HG03571 (cell line): Measurements from ENCODE around the gene IQCE.
A peak's percentile ranks its signal among the peaks of the same experiment; 100 is the strongest.

Source experiments
- ATAC-seq: cut with Tn5 transposase; IDR thresholded peaks from one replicate; pipeline ENCODE4 v1.9.1; 2021; ENCODE audit not compliant: unreplicated experiment

Gene IQCE

DNA sequence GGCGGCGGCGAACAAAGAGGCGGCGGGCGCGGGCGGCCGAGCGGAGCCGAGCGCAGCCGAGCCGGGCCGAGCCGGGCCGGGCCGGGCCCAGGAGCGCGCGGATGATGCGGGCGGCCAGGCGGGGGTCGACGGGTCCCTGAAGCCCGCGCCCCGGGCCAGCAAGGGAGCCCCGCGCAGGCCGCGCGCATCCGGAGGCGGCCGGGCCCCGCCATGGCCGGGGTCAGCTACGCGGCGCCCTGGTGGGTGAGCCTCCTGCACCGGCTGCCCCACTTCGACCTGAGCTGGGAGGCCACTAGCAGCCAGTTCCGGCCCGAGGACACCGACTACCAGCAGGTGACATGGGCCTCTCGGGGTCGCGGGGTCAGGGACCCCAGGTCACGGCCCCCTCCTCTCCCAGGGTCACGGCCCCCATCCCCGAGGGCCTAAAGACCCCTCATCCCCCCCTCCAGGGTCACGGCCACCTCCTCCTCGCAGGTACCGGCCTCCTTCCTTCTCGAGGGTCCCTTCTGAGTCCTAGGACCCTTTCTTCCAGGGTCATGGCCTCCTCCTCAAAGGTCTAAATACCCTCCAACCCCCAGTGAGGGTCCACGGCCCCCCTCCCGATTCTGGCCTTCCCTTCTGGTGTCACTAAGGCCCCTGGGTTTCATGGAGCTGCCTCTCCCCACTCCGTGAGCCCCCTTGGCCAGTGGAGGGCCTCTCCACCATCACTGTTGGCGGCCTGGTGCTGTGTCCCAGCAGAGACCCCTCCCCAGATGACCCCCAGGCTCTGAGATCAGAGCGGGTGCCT is 73.4 kb downstream of the IQCE start, which contains the start of gene TTYH3:
Gene TTYH3 (plus strand): TSS at position 41 of the 787 bp plus-strand sequence. CDS start 170 bp downstream, at position 211.
- ATAC-seq = peak; percentile 32

DNA sequence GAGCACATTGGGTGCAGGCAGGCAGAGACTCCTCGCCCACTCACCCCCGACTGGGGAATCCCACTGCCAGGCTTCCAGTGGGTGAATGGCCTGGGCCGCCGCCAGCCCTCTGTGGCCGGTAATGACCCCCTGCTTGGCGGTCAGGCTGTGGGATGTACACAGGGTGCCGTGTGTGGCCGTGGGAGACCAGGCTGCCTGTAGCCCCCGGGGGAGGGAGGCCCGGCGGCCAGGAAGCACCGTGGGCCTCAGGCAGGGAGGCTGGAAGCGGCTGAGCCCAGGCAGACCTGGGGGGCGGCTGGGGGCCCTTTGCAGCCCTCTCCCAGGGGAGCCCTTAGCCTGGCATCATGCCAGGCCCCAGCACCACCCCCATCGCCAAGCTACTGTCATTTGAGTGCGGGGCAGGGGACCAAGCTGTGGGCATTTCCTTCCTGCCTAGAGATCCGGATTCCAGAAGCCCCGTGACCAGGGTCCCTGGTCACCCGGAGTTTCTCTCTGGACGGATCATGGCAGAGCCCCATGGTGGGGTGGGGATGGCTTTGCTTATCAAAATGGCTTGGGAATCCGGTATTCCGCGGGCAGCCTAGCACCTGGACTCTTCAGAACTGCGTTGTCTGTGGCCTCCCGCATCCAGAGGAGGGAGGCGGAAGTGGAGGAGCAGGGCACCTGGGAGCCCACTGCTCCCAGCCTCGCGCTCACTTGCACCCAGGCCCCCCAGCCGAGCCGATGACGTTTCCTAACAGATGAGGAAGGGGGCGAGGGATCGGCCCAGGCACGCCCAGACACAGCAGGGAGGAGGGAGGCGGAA is 74.2 kb downstream of the IQCE start:
- no peak for ATAC-seq

DNA sequence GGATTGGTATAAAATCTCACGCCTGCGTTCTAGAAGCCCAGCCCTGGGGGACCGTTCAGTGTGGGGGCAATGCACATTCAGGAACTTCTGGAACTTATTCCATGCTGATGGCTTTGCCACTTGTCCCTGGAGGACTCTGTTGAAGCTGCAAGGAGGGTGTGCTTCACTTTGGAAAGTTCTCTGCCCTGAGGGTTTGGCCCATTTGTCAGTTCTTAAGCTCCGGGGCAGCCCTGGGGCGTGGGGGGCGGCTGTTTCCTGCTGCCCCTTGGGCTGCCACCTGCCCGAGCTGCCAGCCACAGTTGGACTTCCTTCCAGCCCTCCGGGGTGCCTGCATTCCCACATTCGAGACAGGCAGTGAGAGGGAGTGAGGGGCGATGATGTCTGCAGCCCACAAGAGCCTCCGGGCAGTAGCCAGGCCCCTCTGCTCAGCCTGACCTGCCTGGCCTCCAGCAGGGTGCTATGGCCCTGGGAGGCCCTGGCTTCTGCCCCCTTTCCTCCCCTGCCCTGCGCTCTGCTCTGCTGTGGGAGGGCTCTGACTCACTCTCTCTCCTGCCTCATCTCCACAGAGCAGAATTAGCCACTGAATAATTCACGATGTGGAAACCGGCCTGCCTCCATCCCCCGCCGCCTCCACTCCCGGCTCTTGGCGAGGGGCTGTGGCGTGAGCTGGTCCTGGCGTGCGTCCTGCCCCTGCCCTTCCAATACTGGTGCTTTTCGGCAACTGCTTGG is 74.9 kb downstream of the IQCE start:
- ATAC-seq = no peak

DNA sequence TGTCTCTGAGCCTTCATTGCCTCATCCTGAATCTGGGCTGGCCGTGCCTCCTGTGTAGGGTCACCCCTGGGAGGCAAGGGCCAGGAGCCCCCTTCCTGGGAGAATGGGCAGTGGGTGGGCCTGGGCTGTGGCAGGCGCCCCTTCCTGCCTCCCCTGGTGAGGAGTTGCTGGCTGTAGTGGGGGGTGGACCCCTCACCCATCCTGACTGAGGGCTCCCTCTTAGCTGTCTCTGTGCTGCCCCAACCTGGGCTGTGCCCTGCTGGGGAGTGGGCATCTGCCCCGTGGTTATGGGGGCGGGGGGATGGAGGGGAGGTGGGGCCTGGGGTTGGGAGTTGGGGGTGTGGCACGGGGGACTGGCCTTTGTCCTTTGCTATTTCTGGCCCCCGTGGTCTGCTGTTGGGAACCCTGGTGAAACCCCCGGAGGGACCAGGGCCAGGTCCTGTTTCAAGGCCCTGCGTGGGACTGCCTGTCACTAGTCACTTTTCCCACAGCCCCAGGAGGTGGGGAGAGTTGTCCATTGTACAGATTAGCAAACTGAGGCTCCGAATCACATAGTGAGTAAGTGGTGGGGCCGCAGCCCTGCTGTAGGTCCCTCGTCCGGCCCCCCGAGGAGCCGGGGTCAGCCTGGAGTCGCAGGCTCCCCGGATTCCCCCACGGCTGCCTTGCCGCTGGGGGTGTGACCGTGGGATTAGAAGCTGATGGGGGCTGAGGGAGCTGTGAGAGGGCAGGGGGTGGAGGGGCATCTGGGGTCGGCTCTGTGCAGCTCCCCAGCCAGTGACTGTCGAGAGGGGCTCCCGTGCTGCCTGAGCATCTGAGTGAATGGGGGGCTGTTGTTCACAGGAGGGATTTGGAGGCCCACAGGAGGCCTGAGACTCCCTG is 75.7 kb downstream of the IQCE start:
- no peak for ATAC-seq

DNA sequence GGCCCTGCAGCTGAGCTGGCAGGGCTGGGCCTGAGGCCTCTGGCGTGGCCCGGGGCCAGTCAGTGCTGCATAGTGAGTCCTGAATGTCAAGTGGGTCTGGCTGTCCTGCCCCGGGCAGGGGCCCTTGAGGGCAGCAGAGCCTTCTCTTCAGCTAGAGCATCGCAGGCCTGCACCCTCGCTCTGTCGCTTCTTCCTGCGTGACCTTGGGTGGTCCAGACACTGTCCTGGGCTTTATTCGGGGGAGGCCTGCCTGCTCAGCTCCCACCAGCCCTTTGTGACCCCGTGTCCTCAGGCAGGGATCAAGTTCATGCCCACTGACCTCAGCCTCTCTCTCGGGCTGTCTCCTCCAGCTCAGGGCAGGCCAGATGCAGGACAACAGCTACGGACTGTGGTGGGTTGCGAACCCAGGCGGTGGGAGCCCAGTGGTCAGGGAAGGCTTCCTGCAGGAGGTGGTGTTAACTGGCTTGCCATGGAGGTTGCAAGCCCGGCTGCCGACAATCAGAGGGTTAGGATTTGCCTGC is 76.4 kb downstream of the IQCE start:
- no peak for ATAC-seq

DNA sequence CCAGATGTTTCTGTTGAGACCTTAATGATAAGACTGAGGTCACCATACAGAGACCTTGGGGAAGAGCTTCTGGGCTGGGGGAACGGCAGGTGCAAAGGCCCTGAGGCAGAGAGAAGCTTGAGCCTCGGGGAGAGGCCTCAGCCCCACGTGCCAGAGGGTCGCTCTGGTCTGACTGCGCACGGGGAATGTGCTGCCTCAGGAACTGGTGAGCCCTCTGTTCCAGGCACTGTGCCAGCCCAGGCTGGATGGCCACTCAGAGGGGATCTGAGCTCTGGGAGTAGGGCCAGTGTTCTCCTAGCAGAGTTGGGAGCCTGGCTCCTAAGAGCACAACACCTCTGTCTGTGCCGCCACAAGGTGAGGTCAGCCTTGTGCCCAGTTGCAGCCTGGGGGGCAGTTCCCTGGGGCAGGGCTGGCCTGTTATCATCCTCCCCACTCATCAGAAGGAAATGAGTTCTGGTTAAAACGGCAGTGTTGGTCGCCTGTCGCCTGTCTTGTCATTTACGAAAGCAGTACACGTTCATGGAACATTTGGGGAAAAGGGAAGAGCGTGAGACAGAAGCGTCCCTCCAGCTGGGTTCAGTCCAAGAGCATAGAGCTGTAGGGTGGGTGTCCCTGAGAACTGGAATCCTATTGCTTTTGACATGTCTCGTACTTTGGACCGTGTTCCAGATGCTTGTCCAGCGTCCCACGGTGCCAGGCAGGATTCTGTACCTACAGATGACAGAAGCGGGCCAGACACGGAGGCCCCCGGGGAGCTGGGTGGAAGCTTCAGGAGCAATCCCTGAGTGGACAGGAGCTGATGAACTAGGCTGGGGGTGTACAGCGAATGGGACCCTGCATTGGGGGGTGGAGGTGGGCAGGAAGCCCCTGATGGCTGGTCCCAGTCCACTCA is 77.3 kb downstream of the IQCE start:
- ATAC-seq = no peak

DNA sequence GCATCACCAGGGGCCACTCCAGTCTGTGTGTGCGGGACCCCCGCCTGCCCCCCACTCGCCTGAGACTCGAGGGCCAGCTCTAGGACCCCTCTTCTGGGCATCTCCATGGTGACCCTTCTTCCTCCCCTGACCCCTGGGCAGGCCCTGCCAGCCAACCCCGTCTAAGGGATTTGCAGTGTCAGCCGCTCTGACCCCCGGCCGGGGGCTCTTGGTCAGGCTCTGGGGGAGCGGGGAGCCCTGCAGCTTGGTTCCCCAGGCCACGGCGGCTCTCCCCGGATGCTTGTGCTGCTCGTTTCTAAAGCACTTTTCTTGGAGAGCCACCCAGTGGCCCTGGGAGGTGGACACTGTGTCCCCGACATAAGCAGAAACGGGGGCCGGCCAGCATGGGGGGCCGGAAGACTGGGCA is 78.3 kb downstream of the IQCE start:
- ATAC-seq = no peak

DNA sequence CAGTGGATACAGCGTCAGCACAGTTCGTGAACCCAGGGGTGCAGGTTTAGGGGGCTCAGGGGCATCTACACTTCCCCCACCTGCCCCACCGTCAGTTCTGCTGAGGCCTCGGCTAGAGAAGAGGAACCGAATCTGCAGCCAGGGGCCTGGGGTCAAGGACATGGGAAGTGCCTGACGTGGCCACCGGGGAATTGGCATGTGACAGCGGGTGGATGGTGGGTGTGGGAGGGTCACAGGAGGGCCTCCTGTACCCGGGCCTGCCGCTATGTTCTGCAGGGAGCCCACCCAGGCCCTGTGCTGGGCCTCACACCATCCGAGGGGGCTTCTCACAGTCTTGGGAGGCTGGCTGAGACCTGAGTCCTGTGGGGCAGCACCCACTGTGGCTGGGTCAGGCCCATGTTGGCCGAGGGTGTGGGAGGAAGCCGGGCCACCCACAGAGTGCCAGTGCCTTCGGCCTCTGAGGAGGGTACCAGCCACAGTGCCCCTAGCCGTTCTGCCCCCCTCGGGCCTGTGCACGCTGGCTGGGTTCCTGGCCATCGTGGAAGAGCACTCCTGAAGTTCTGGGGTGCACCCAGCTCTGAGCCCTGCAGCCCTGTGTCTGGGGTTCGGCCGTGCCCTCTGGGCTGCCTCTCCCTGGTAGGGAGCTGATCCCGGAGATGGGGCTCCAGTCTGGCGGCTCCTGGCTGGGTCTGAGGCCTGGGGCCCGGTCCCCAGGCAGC is 78.9 kb downstream of the IQCE start:
- peak; percentile 32 for ATAC-seq

DNA sequence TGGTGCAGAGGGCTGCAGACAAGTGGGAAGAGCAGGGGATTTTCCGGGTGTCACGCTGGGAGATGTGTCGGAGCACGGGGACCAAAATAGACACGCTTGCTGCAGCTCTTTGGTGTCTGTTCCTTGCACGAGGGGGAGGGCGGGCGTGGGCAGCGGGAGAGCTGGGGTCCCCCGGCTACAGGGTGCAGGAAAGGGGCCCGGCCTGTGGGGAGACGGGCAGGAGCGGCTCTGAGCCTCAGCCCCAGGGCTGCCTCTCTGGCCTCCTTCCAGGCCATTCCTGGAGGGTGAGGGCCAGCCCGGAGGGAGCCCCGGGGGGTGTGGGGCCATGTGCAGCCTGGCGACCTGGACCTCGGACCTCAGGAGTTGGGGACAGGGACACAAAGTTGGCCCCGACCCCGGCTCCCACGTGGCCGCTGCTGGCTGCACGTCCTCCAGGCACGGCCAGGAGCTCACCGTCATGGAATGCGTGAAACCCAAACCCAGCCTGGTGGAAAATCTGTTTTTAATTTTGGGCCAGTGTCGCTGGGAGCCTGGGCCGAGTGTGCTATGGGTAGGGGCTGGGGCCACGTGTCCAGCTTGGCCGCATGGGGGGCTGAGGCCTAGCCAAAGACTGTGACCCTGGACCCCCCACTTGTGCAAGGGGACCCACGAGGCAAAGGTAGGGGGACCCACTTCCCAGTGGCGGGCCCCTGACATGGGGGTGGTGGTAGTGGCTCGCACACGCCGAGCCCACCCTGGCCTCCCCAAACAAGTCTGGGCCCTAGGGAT is 79.6 kb downstream of the IQCE start:
- ATAC-seq = no peak

DNA sequence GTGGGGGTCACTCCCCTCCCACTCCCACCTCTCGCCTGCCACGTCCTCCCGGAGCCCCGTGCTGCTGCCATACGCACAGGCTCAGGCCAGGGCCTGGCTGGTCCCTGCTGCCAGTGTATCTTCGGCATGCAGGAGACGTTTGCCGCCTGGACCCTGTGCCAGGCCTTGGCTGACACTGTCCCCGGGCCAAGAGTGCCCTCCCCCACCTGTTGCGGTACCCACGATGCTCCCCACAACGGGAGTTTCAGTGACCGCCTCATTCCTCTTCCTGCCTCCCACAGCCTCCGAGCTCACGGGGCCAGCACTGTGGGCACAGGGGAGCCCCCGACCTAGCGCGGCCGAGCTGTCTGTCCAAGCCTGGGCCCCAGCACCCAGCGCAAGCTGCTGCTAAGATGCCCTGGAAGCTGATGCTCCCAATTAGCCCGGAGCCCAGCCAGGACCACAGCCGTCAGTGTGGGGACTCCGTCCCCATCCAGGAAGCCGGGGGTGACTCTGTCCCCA is 80.5 kb downstream of the IQCE start:
- no peak for ATAC-seq

DNA sequence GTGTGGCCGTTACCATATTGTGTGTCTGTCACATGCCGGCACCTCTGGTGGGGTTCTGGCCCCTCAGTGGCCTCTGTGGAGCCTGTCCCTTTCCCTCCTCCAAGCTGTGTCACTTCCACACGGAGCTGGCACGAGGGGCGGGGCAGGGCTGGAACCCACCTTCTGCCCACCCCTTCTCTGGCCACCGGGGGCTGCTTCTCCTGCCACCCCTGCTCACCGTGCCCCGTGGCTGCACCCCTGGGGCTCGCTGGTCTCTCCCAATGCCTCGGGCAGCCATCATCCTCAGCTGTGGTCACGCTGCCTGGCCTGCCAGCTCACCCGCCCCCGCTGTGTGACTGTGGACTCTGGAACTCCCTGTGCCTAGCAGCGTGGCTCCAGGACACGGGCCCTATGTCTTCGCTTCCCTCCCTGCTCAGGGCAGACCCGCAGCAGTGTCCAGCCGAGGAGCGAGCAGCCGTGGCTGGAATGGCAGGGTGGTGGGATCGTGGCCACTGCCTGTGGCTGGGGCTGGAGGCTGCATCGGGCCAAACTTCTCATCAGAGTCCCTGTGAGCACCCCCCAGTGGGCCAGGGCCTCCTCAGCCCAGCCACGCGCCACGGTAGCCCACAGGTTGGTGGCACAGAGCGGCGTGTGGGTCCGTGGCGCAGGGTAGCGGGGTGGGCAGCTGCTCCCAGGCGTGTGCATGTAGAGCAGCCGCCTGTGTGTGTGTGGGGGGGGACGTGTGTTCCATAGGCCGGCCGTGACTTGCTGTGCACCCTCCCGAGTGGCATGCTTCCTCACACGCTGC is 81.1 kb downstream of the IQCE start:
- no peak for ATAC-seq

DNA sequence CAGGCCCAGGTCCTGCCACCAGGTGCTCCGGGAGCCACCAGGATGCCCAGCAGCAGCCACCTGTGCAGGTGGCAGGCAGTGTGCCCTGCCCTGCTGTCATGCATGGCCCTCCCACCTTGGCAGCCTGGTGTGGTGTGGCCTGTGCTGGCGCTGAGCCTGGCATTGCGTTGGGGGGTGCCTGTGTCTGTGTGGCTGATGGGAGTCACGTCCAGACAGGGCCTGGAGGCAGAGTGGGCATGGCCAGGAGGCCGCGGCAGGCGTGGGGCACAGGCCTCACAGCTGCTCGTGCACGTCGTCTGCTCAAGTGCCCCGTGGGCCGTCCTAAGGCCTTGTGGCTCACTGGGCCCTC is 81.7 kb downstream of the IQCE start:
- no peak for ATAC-seq

DNA sequence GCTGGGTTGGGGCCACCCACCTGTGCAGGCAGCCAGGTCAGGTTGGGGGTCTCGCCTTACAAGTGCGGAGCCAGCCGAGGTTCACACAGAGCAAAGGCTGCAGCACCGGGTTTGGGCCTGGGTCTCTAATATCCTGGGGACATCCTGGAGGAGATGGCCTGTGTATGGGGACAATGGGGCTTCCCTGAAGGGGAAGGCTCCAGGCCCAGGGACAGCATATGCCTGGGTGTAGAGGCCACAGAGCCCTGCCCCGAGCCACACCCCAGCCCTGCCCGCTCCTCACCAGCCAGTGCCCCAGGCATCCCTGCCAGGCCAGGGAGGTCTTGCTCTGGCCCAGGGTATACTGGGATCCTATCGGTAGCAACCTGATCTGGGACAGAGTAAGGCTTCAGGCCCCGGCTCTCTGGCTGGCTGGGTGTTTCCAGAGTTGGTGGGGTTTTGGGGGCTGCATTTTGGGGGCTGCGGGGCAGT is 82.1 kb downstream of the IQCE start:
- no peak for ATAC-seq

DNA sequence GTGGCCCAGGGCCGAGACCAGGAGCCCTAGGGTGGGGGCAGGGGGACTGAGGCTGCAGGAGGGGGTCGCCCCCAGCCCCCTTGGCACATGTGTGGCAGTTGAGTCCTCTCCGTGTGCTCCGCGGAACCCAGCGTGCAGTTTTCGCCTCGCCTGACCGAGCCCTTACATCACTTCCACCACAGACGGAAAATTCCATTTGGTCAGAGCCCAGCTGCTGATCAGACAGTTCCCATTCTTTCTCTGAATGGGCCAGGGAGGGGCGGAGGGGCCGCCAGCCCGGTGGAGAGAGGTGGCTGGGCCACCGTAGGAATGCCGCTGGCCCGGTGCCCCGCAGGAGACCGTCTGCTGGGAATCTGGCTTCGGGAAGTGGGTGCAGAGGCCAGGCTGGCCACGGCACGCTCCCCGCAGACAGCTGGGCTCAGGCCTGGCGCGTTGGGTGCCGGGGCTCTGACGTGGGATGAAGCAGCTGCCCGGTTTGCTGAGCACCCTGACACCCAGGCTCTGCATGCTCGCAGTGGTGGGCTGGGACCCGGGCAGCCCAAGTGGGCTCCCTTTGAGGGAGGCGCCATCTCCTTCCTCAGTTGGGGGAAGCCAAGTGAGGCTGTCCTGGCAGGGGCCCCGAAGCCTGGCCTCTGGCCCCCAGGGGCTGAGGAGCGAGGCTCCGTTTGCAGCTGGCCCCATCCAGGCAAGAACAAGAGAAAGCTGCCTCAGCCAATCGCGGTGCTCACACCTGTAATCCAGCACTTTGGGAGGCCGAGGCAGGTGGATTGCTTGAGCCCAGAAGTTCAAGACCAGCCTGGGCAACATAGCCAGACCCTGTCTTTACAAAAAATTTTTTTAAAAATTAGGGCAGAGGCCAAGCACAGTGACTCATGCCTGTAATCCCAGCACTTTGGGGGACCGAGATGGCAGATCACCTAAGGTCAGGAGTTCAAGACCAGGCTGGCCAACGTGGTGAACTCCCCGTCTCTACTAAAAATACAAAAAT is 82.9 kb downstream of the IQCE start:
- ATAC-seq = peak; percentile 39

DNA sequence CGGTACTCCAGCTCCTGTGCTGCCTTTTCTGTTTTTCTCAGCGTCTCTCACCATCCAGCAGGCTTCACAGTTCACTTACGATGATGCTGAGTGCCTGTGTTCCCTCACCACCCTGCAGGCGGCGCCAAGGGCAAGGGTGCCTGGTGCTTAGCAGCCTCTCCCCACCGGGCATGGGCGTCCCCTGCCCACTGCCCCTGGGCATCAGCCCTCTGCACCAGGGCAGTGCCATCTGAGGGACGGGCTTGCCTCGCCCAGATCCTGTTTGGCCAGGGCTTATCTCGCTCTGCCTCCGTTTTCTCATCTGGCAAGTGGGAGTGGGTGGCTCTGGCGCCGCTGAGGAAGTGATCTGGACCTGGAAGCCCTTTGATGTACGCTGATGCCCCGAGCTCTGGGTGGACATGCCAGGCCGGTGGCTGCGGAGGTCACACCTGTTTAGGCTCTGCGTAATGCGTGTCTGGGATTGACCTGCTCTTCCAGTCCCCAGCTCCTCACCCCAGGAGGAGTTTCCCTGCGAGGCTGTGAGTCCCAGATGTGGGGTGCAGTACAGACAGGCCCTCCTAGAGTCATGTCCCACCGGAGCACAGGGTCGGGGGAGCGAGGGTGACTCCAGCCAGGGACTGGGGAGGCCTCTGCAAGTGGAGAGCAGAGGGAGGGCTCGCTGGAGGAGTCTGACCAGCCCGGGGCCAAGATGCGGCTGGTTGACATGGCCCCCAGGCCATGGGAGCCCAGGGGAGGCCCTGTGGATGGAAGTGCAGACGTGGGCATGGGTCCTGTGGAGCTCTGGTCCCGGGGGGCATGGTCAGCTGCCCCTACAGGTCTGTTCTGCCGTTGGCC is 84.8 kb downstream of the IQCE start:
- no peak for ATAC-seq
